HG03342 (cell line): ENCODE data around the gene WLS.
"Not testable (repeated sequence)": the region's sequence is repeated elsewhere in the genome, so short reads cannot be mapped to it uniquely, and the experiment has no call there.

Source experiments
- ATAC-seq: cut with Tn5 transposase; IDR thresholded peaks from one replicate; pipeline ENCODE4 v1.9.1; 2021; ENCODE audit warnings: mild to moderate bottlenecking, moderate library complexity; ENCODE audit not compliant: unreplicated experiment

Gene WLS

DNA sequence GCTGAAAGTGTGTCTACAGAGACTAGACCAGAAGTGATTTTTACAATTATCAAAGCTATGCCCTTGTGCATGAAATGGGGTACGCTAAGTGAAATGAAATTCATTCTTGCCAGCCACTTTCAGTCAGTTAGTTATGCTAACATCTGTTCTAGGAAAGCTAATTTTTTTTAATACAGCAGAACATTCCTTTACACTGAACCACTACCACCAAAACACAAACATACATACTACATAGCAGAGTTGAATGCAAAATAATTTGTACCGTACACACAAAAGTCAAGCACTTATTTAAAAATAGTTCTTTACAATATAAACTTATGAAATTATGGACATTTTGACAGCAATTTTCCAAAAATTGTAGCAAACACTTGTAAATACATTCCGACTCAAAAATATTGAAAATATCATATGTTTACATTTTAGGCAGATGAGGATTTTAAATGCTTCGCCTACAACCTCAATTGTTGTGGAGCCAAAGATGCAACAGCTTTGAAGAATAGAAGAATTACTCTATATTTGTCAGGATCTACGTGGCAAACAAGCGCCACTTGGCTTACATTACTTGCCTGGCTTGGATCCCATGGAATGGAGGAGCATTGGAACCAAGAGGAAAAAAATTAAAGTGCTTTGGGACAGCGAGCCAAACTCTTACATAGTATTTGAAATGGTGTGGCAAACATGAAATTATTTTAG lies 30.6 kb downstream of the WLS start:
- ATAC-seq = no peak

DNA sequence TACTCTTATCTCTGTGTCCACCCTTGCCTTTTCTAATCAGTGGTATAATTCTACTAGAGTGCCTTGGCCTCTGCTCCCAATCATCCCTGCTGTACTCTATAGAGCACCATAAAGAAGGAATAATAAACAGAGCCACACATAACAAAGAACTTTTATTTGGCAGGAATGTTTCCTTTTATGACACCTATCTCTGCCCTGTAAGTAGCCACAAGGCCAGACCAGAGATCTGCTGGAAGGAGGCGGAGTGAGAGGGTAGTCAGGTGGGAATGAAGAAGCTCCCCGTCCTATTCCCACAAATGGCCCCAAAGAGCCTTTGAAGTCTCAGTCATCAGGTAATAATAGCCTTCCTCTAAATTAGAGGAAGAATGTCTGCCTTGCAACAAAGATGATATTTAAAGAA lies 32.7 kb downstream of the WLS start:
- no peak for ATAC-seq

DNA sequence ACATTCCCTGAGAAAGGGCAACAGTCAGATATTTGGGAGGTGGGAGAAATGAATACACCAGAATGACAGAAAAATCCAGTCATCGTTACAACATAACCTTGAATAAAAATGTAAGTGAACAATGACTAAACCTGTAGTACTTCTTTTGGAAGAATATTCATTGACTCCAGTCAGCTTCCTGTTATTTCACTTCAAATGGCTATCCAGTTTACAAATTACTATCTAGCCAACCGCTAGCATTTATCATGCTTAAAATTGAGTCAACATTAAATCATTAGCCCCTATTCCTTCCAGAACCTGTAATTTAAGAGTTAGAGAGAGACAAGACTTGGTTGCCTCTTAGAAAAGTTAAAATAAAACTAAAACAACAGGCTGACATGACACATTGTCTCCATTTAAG lies 33.6 kb downstream of the WLS start:
- no peak for ATAC-seq

DNA sequence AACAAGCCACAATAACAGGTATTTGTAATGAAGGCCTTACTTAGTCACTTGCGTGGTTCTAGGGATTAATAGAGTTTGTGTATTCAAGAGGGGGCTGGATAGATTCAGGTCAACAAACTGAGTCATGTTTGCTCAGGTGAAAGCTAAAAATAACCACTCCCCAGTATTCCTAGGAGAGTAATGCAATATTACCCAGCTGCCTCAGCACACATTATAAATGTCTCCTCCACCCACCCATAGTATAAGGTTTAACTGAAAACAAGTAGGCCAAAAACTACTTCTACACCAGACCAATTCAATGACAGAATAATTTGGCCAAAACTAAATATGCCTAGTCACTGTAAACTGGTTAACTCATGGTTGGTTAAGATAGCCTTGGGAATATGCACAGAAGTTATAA lies 34.4 kb downstream of the WLS start:
- ATAC-seq = no peak

DNA sequence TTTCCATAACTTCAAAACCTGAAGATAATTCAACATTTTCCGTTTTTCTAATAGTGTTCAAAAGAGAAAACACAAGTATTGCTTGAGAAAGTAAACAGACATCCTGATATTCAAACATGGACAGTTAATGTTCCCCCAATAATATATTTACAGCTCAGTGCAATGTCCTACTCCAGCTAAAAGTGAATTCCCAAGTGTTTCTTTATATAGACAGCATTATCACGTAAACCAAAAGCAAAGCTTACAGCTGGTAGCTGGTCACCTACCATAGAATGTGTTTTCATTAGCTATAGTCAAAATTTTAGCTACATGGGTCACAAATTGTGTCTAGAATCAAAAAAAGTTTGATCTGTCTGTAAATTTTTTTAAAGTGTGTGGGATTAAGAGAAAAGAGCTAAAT lies 34.9 kb downstream of the WLS start:
- no peak for ATAC-seq

DNA sequence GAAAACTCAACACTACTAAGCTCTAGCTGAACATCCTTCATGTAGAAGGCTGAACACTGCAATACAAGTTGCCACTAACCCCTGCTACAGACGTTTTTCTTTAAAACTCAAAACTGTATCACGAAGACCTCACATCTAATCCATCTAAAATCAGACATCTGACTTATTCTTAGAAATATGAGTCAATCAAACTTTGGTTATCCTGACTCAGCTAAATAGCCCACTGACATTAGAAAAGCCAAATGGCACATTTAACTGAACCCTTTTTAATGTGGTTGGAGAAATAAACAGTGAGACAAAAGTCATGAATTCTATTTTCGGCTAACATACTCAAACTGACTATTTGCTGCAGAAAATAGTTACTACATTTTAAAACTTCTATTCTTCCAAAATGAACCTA lies 35.6 kb downstream of the WLS start:
- ATAC-seq = no peak

DNA sequence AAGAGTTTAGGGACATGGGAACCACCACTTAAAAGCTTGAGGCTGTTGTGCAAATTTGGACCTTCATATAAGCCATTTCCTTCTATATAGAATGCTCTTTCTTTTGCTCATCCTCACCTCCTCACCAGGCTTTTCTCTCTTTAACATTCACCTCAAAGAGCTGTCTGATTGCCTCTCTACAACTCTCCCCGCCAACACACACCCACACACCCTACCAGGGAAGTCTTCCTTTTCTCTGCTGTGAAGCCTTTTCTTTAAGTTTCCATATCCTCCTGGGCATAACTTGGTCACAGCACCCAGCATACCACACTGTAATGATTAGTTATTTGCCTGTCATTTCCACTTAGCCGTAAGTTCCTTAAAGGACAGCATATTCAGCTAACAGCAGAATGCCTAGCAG lies 40.6 kb downstream of the WLS start:
- no peak for ATAC-seq

DNA sequence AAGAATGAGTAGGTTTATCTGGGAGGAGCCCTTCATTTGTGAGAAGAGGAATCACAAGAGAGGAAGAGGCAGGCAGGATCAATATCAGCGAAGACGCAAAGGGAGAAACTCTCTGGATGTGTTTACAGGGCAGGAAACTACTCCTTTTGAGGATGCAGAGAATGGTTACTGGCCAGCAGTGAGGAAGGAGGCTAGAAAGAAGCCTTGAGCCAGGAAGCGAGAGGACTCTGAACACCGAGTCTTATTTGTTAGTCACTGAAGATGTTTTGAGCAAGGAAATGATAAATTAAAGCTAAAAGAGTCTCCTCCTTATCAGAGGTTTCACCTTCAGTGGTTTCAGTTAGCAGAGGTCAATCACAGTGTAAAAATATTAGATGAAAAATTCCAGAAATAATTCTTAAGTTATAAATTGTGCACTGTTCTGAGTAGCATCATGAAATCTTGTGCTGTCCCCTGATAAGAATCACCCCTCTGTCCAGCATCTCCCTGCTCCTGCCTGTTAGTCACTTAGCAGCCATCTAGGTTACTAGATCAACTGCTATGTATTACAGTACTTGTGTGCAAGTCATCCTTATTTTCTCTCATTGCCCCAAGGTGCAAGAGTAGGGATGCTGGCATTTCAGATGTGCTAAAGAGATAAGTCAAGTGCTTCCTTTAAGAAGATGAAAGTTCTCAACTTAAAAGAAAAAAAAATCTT lies 43.5 kb downstream of the WLS start:
- no peak for ATAC-seq

DNA sequence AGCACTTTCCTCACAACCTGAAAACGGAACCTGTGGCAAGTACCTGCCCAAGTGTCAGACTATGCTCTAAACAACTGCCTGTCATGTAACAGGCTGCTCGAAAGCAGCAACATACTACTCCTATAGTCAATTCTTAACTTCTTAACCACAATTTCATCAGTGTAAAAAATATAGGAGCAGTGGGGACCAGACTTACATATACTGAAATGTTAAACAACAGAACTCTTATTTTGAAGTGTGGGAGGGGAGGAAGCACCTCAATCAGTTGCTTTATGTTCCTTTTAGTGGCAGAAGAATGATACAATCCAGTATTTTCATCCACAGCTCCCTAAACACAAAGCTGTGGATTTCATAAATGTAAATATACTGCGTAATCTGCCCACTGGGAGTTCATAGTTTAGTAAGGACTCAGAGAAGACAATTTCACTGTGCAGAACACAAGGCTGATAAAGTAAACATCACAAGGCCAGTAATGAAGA lies 44.2 kb downstream of the WLS start:
- ATAC-seq = no peak

DNA sequence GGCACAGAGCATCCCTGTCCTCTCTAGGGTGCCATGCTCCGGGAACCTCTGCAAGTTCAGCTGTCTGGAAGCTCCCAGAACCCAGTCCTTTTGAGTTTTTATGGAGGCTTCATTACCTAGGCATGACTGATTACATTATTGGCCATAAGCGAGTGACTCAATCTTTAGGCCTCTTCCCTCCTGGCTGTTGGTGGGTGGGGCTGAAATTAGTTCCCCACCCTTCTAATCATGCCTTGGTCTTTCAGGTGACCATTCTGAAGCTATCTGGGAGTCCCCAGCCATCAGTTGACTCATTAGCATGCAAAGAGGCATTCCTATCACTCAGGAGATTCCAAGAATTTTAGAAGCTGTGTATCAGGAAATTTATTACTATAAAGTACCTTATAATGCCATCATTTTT lies 46.6 kb downstream of the WLS start:
- ATAC-seq = no peak

DNA sequence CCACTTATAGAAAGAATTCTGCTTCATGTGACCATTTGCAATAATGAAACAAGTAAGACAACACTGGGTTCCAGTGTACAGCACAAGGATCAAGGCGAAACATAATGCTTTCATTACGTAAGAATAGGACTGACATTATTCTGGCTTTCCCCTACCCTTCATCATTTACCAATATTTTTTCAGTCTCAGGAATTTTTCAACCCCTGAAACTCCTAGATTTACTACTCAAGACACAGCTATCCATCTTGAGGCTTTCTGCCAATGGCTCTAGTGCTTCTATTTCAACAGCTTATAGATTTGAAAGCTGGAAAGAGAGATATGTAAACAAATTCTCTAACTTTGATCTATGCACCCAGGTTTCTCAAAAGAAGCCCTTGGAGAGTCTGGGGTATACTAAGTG lies 48.4 kb downstream of the WLS start:
- ATAC-seq = no peak

DNA sequence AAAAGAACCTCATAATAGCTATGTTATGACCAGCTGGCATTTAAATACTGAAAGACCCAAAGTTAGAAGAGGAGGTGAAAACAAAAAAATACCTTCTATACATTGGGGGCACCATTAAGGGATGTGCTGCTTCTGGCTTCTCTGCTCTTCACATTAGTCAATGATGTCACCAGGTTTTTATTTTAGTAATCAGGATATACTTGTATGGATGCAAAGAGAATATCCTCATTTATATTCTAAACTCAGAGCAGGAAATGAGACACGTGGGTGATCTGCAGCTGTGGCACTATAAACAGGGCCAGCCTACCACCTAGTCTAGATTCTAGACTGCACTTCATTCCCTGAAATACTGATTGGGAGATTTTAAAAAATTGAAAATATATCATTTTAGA lies 51.2 kb downstream of the WLS start:
- ATAC-seq = no peak

DNA sequence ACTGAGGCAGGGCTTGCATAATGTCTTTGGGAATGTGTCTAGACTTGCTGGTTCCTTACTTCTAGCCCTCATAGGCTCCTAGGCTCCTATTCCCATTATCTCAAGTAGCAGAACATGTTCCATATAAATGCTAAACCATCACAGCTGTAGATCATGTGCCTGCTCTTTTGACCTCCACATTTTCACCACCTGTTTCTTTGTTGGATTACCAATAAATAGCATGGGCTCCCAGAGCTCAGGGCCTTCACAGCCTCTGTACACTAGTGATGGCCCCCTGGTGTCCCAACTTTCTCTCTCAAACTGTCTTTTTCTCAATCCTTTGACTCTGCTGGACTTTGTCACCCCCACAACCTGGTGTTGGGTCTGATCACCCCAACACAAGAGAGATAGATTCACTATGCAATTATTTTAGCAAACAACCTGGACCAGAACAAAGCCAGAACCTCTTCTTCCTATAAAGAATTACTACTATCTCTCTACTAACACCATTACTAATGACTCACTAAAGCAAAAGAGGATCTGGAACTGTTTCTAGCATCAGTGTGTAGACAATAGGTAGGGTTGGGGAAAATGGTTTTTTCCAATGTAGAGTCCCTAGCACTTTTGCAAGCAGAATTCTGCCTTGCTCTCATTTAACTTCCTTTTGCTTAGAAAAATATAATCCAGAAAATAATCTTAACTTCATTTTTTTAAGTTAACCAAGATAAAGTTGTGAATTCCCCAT lies 51.7 kb downstream of the WLS start:
- ATAC-seq = peak; percentile 62

DNA sequence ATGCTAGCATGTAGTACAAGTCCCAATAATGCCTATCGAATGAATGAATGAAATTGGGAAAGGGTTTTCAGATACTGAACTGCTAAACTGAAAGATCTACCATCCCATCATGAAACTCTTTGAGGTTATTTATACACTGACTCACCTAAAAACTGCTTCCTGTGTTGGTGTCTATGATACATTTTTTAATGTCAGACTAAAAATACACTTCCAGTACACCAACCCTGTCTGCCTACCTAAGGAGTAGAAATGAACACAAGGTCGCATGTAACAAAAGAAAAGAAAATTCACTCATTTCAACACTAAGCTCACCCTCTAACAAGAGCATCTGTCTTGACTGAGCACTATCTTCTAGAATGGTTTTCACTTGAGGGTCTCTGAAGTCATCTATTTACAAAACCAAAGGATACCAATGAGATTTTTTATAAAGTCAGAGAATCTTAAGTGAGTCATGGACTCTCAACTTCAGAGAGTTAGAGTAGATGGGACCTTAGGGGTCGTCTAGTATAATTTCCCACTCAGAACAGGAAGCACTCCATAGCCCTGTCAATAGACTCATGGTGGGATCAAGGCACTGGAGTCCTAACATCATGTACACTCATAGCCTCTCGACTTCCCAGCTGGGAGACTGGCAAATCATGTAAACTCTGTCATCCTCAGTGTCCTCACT lies 53.4 kb downstream of the WLS start:
- ATAC-seq = no peak

DNA sequence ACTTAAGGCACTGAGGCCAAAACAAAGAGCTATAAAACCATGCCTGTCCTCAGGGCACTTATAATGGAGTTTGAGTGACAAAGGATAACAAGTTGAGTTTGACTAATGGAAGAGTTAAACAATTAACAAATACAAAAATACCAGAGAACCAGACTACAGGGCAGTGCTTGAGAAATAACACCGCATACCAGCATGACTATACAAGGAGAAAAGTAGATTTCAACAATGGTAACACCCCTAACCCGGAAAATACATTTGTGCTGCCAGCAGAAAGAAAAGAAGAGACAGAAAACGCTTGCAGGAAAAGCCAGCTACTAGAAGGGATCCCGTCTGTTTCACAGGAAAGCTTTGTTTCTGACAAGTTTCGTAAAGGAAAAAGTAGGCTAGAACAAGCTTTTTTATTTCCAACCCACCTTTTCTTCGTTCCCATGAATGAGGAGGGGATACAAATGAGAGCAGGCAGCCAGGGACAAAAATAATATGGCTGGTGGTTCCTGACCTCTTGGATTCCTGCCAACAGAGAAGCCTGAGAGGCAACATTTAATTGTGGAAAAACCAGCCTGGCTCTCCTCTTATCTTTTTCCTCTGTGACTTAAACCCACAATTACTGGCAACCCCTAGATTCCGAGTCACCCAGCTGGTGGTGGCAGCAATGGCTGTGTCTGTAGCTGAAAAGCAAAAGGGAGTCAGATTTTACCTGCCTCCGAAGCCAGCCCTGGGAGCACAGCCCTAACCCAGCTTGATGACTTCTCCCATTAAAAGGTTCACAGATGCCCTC lies 56.5 kb downstream of the WLS start:
- ATAC-seq = no peak

DNA sequence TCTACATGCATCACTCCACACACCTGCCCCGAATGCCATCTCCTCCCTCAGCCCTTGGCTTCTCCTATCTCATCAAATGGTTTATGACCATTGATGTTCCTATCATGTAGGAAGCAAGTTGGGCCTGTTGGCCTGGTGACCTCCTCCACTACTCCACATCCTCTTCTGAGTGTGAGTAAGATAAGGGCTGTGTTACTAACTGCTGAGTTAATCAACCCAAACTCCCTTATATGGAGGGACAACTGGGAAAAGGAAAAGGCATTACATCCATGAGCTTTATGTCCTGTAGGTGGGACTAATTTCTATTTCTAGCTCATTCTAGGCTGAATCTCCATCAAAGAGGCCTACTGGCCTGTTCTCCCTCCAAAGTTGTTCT lies 57.6 kb downstream of the WLS start:
- ATAC-seq = no peak

DNA sequence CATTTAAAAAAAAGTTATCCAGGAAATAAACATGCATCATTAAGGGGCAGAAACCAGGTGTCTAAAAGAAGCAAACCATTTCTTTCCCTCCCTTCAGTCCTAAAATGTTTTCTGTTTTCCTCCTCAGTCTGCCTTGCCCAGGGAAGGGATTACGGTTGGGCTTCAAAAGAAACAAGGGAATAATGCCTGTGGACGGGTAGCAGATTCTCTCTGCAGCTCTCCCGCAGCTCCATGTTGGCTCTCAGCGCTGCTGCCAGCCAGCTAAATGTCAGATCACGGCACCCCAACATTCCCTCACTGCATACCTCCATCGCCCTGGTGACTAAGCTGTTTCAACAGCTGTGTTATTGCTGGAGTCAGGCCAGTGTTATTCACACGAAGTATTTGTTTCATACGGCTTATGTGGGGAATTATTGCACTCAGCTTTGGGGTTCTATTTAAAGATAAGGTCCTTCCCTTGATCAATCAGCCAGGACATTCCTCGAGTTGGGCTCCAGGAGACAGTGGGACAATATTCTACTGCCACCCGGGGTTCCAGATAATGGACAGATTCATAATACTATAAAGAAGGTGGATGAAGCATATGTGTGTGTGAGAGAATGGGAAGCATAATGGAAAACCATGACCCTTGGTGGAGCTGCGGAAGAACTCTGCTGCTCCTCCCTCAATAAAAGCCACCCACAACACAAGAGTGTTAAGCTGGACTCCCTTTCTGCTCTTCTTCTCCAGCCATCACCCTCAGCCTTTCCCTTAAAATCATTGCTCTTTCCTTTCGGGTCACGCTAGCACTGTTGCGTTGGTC lies 58.2 kb downstream of the WLS start:
- no peak for ATAC-seq

DNA sequence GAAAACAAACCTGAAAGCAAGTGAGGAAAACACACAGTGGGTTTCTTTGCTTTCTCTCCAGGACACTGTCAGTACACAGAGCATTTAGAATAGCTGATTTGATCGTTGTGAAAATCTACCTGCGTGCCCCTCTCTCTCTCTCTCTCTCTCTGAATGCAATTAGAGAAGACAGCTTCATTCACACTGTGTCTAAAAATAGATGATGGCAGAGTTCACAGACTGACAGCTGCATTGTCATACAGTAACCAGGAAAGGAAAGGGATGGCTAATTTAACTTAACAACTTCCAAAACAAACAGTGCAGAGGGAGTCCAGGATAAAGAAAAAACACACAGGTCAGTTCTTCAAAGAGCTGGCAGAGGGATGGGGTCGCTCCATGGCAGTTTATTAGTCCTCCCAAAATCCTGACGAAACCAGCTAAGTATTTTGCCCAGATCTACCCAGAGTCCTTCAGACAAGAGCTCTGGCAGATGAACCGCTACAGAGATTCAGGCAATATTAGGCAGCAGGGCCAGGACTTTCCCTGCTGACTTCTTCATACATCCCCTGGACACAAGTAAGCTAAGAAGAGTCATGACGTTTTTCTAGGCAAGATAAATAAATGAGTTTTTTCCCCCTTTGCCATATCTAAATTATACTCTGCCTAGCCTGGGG lies 58.9 kb downstream of the WLS start:
- no peak for ATAC-seq

DNA sequence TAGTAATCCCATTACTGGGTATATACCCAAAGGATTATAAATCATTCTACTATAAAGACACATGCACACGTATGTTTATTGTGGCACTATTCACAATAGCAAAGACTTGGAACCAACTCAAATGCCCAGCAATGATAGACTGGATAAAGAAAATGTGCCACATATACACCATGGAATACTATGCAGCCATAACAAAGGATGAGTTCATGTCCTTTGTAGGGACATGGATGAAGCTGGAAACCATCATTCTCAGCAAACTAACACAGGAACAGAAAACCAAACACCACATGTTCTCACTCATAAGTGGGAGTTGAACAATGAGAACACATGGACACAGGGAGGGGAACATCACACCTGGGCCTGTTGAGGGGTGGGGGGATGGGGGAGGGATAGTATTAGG lies 60.5 kb downstream of the WLS start:
- ATAC-seq = not testable (repeated sequence)
